Measurements from ENCODE around the gene PNKP.

Gene PNKP

GRCh38 chr19:49862391-49863253 is 4.8 kb downstream of the PNKP start:
- peaks cover 9% of the 10 kb centered on the region for H3K4me1 ChIP-seq (ENCODE audit: control insufficient read depth, insufficient read depth, low read length, poor library complexity, severe bottlenecking)
- H3K36me3 ChIP-seq (ENCODE audit: control insufficient read depth, insufficient read depth, low read length), result peaks cover 63% of the 10 kb centered on the region
- no peaks in the 10 kb centered on the region for H3K9me3 ChIP-seq (ENCODE audit: control insufficient read depth, low read length)
- H3K4me3 ChIP-seq (ENCODE audit: extremely low read depth, insufficient read depth, low read length, poor library complexity, severe bottlenecking), result no peak overlapping the region
- H3K27ac ChIP-seq (ENCODE audit: low read depth, low read length, severe bottlenecking), result no peak overlapping the region
- WGBS, 2 experiments (ENCODE audit: insufficient coverage in 2 of 2), result 88 to 91% methylated on average over 37 to 47 of the region's 49 CpGs

- Histone ChIP-seq H3K9me3 (ENCODE audit: control insufficient read depth, low read length) (no peaks in the 10 kb centered on the region), H3K4me3 (ENCODE audit: extremely low read depth, insufficient read depth, low read length, poor library complexity, severe bottlenecking) (no peak overlapping the region), H3K4me1 (ENCODE audit: control insufficient read depth, insufficient read depth, low read length, poor library complexity, severe bottlenecking) (peaks cover 9% of the 10 kb centered on the region), H3K36me3 (ENCODE audit: control insufficient read depth, insufficient read depth, low read length) (peaks cover 71% of the 10 kb centered on the region), H3K27ac (ENCODE audit: low read depth, low read length, severe bottlenecking) (no peak overlapping the region)
- 96 to 97% methylated on average over 25 to 46 of the region's 60 CpGs for WGBS, 2 experiments (ENCODE audit: insufficient coverage in 2 of 2)
Measured at GRCh38 chr19:49861541-49862378, 5.6 kb downstream of the PNKP start.

GRCh38 chr19:49861107-49861506 is 6.3 kb downstream of the PNKP start:
- H3K9me3 ChIP-seq (ENCODE audit: control insufficient read depth, low read length), result no peaks in the 10 kb centered on the region
- H3K4me1 ChIP-seq (ENCODE audit: control insufficient read depth, insufficient read depth, low read length, poor library complexity, severe bottlenecking), result peaks cover 4% of the 10 kb centered on the region
- H3K36me3 ChIP-seq (ENCODE audit: control insufficient read depth, insufficient read depth, low read length), result peaks cover 77% of the 10 kb centered on the region
- no peak overlapping the region for H3K4me3 ChIP-seq (ENCODE audit: extremely low read depth, insufficient read depth, low read length, poor library complexity, severe bottlenecking)
- WGBS, 2 experiments (ENCODE audit: insufficient coverage in 2 of 2), result 71 to 78% methylated on average over 9 to 12 of the region's 13 CpGs
- peak overlapping the region; percentile 3 for H3K27ac ChIP-seq (ENCODE audit: low read depth, low read length, severe bottlenecking)

- 92 to 93% methylated on average over 12 to 17 of the region's 17 CpGs for WGBS, 2 experiments (ENCODE audit: insufficient coverage in 2 of 2)
- H3K36me3 ChIP-seq (ENCODE audit: control insufficient read depth, insufficient read depth, low read length), result peaks cover 81% of the 10 kb centered on the region
- H3K27ac ChIP-seq (ENCODE audit: low read depth, low read length, severe bottlenecking), result peak overlapping the region; percentile 3
- H3K4me3 ChIP-seq (ENCODE audit: extremely low read depth, insufficient read depth, low read length, poor library complexity, severe bottlenecking), result no peak overlapping the region
- H3K9me3 ChIP-seq (ENCODE audit: control insufficient read depth, low read length), result no peaks in the 10 kb centered on the region
- H3K4me1 ChIP-seq (ENCODE audit: control insufficient read depth, insufficient read depth, low read length, poor library complexity, severe bottlenecking), result no peaks in the 10 kb centered on the region
Measured at GRCh38 chr19:49860336-49861102, 6.9 kb downstream of the PNKP start.

GRCh38 chr19:49859682-49860335 is 7.6 kb downstream of the PNKP start:
- no peak overlapping the region for H3K4me3 ChIP-seq (ENCODE audit: extremely low read depth, insufficient read depth, low read length, poor library complexity, severe bottlenecking)
- no peak overlapping the region for H3K27ac ChIP-seq (ENCODE audit: low read depth, low read length, severe bottlenecking)
- H3K4me1 ChIP-seq (ENCODE audit: control insufficient read depth, insufficient read depth, low read length, poor library complexity, severe bottlenecking), result no peaks in the 10 kb centered on the region
- H3K36me3 ChIP-seq (ENCODE audit: control insufficient read depth, insufficient read depth, low read length), result peaks cover 81% of the 10 kb centered on the region
- H3K9me3 ChIP-seq (ENCODE audit: control insufficient read depth, low read length), result no peaks in the 10 kb centered on the region
- WGBS, 2 experiments (ENCODE audit: insufficient coverage in 2 of 2), result 92 to 97% methylated on average over 12 to 14 of the region's 22 CpGs

- WGBS, 2 experiments (ENCODE audit: insufficient coverage in 2 of 2), result 93 to 94% methylated on average over 25 to 34 of the region's 37 CpGs
- H3K36me3 ChIP-seq (ENCODE audit: control insufficient read depth, insufficient read depth, low read length), result peaks cover 76% of the 10 kb centered on the region
- H3K27ac ChIP-seq (ENCODE audit: low read depth, low read length, severe bottlenecking), result peak overlapping the region; percentile 59
Measured at GRCh38 chr19:49858088-49858985, 9.0 kb downstream of the PNKP start.

GRCh38 chr19:49857838-49858087 is 9.6 kb downstream of the PNKP start:
- Histone ChIP-seq H3K9me3 (ENCODE audit: control insufficient read depth, low read length) (no peaks in the 10 kb centered on the region), H3K27ac (ENCODE audit: low read depth, low read length, severe bottlenecking) (no peak overlapping the region), H3K36me3 (ENCODE audit: control insufficient read depth, insufficient read depth, low read length) (peaks cover 72% of the 10 kb centered on the region), H3K4me3 (ENCODE audit: extremely low read depth, insufficient read depth, low read length, poor library complexity, severe bottlenecking) (no peak overlapping the region), H3K4me1 (ENCODE audit: control insufficient read depth, insufficient read depth, low read length, poor library complexity, severe bottlenecking) (peaks cover 7% of the 10 kb centered on the region)
- 96% methylated on average over 5 of the region's 5 CpGs; no CpG with 5 or more reads in 1 of the 2 experiments for WGBS, 2 experiments (ENCODE audit: insufficient coverage in 2 of 2)

More at GRCh38 chr19:49858088-49858985, 9.0 kb downstream of the PNKP start:
- H3K9me3 ChIP-seq (ENCODE audit: control insufficient read depth, low read length), result no peaks in the 10 kb centered on the region
- peaks cover under 1% of the 10 kb centered on the region for H3K4me1 ChIP-seq (ENCODE audit: control insufficient read depth, insufficient read depth, low read length, poor library complexity, severe bottlenecking)
- H3K4me3 ChIP-seq (ENCODE audit: extremely low read depth, insufficient read depth, low read length, poor library complexity, severe bottlenecking), result no peak overlapping the region

- Histone ChIP-seq H3K9me3 (ENCODE audit: control insufficient read depth, low read length) (no peaks in the 10 kb centered on the region), H3K4me3 (ENCODE audit: extremely low read depth, insufficient read depth, low read length, poor library complexity, severe bottlenecking) (no peak overlapping the region), H3K27ac (ENCODE audit: low read depth, low read length, severe bottlenecking) (no peak overlapping the region), H3K4me1 (ENCODE audit: control insufficient read depth, insufficient read depth, low read length, poor library complexity, severe bottlenecking) (peaks cover 10% of the 10 kb centered on the region), H3K36me3 (ENCODE audit: control insufficient read depth, insufficient read depth, low read length) (peaks cover 78% of the 10 kb centered on the region)
- 96 to 98% methylated on average over 23 to 24 of the region's 26 CpGs for WGBS, 2 experiments (ENCODE audit: insufficient coverage in 2 of 2)
Measured at GRCh38 chr19:49857061-49857837, 10.1 kb downstream of the PNKP start.

GRCh38 chr19:49856574-49857021 is 10.8 kb downstream of the PNKP start:
- WGBS, 2 experiments (ENCODE audit: insufficient coverage in 2 of 2), result 93 to 97% methylated on average over 13 to 16 of the region's 18 CpGs
- Histone ChIP-seq H3K9me3 (ENCODE audit: control insufficient read depth, low read length) (no peaks in the 10 kb centered on the region), H3K36me3 (ENCODE audit: control insufficient read depth, insufficient read depth, low read length) (peaks cover 77% of the 10 kb centered on the region), H3K4me1 (ENCODE audit: control insufficient read depth, insufficient read depth, low read length, poor library complexity, severe bottlenecking) (peaks cover 13% of the 10 kb centered on the region), H3K4me3 (ENCODE audit: extremely low read depth, insufficient read depth, low read length, poor library complexity, severe bottlenecking) (no peak overlapping the region), H3K27ac (ENCODE audit: low read depth, low read length, severe bottlenecking) (no peak overlapping the region)
